Measurements from ENCODE around the gene PCBD2.
A peak's percentile ranks its signal among the peaks of the same experiment; 100 is the strongest.

PCBD2 gene

GRCh38 chr5:135007749-135008363 is 102.9 kb downstream of the PCBD2 start:
- peak; percentile 1 for DNase-seq (ENCODE audit: low spot score)

- no peak for DNase-seq (ENCODE audit: low spot score)
Observed at GRCh38 chr5:135008556-135008955, 103.6 kb downstream of the PCBD2 start.

GRCh38 chr5:135008981-135009735 is 104.2 kb downstream of the PCBD2 start:
- DNase-seq (ENCODE audit: low spot score) = no peak

GRCh38 chr5:135009736-135010501 is 105.0 kb downstream of the PCBD2 start:
- no peak for DNase-seq (ENCODE audit: low spot score)

GRCh38 chr5:135010502-135011354 is 105.8 kb downstream of the PCBD2 start:
- no peak for DNase-seq (ENCODE audit: low spot score)

GRCh38 chr5:135011355-135012032 is 106.6 kb downstream of the PCBD2 start:
- DNase-seq (ENCODE audit: low spot score) = no peak

- no peak for DNase-seq (ENCODE audit: low spot score)
Observed at GRCh38 chr5:135012033-135012588, 107.2 kb downstream of the PCBD2 start.

Measured in germinal center (tissue), 1 donor.